Loucy (cell line): ENCODE results near the gene CENPF.
"Not testable (repeated sequence)": the region's sequence is repeated elsewhere in the genome, so short reads cannot be mapped to it uniquely, and the experiment has no call there.

Experiments used
- H2AFZ ChIP-seq: fragments of 200-600 bp; sonication (generic); 2 replicates; pipeline ENCODE4 v1.6.0; 2016; ENCODE audit warnings: antibody characterized with exemption, mild to moderate bottlenecking, low read length, moderate library complexity
- H3F3A ChIP-seq: fragments of 200-600 bp; 2 replicates; pipeline ENCODE4 v1.6.0; 2016; ENCODE audit warnings: antibody characterized with exemption, low read depth, mild to moderate bottlenecking
- H3K27me3 ChIP-seq: fragments of 200-600 bp; sonication (generic); 2 replicates; pipeline ENCODE4 v1.6.1; 2014; ENCODE audit warnings: low read length, mild to moderate bottlenecking; ENCODE audit not compliant: insufficient read depth, poor library complexity, severe bottlenecking
- H3K36me3 ChIP-seq: fragments of 200-600 bp; sonication (generic); 2 replicates; pipeline ENCODE4 v1.6.1; 2016; ENCODE audit warnings: low read length; ENCODE audit not compliant: insufficient read depth
- H3K4me1 ChIP-seq: fragments of 200-600 bp; sonication (generic); 2 replicates; pipeline ENCODE4 v1.5.1; 2014; ENCODE audit warnings: low read length, mild to moderate bottlenecking; ENCODE audit not compliant: insufficient read depth, poor library complexity, severe bottlenecking
- H3K4me2 ChIP-seq: fragments of 200-600 bp; sonication (generic); 2 replicates; pipeline ENCODE4 v1.6.0; 2014; ENCODE audit warnings: antibody characterized with exemption, low read length, low read depth, mild to moderate bottlenecking; ENCODE audit not compliant: poor library complexity, severe bottlenecking
- H3K4me3 ChIP-seq: fragments of 200-600 bp; sonication (generic); 2 replicates; pipeline ENCODE4 v1.5.1; 2014; ENCODE audit warnings: low read length, mild to moderate bottlenecking, mixed read lengths; ENCODE audit not compliant: poor library complexity, severe bottlenecking
- H3K79me2 ChIP-seq: fragments of 200-600 bp; sonication (generic); 2 replicates; pipeline ENCODE4 v1.6.1; 2014; ENCODE audit warnings: low read length; ENCODE audit not compliant: insufficient read depth
- H3K9ac ChIP-seq: fragments of 200-600 bp; sonication (generic); 2 replicates; pipeline ENCODE4 v1.6.0; 2014; ENCODE audit warnings: mild to moderate bottlenecking, low read depth, low read length, moderate library complexity; ENCODE audit not compliant: poor library complexity, severe bottlenecking
- H3K9me2 ChIP-seq: fragments of 200-600 bp; sonication (generic); replicated peaks from 2 replicates; pipeline ENCODE4 v1.6.1; 2016; ENCODE audit warnings: low read depth, low read length, mixed read lengths
- H3K9me3 ChIP-seq: fragments of 200-600 bp; sonication (generic); 2 replicates; pipeline ENCODE4 v1.6.1; 2014; ENCODE audit warnings: mild to moderate bottlenecking, antibody characterized with exemption, low read length, low read depth; ENCODE audit not compliant: insufficient read depth
- H4K20me1 ChIP-seq: fragments of 200-600 bp; sonication (generic); 2 replicates; pipeline ENCODE4 v1.6.0; 2014; ENCODE audit warnings: antibody characterized with exemption, low read length, mild to moderate bottlenecking; ENCODE audit not compliant: insufficient read depth, poor library complexity, severe bottlenecking
- CTCF ChIP-seq: fragments of 200-600 bp; sonication (generic); conservative IDR thresholded peaks from 2 replicates; pipeline ENCODE4 v1.5.1; 2014; ENCODE audit warnings: mild to moderate bottlenecking, antibody characterized with exemption, low read length
- EZH2phosphoT487 ChIP-seq: fragments of 200-600 bp; IDR thresholded peaks from 2 replicates; pipeline ENCODE4 v1.6.1; 2018; ENCODE audit warnings: antibody characterized with exemption, mild to moderate bottlenecking, moderate library complexity, borderline replicate concordance

The CENPF gene

DNA sequence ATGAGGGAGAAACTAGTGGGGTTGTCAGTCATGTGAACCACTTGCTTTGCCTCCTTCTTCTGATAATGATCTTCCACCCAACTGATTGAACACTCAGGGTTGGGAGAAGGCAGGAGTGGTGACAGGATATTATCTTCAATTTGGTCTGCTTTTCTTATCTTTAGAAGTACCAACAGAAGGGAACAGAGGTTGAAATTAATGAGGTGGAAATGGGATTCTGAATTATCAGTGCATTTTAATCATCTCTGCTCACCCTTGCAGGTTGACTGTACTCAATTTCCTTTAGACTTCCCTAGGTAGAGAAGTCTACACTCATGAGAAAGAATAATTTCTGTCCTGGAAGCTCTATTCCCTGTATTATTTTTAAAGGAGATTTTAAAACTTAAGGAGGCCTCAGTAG lies 31.7 kb upstream of the CENPF start:
- TF ChIP-seq CTCF (no peak), EZH2phosphoT487 (no peak)
- no peaks in the 10 kb centered on the region for H3K27me3 ChIP-seq
- no peaks in the 10 kb centered on the region for H3F3A ChIP-seq
- H4K20me1 ChIP-seq: no peaks in the 10 kb centered on the region
- no peaks in the 10 kb centered on the region for H3K9me2 ChIP-seq
- no peak overlapping the region for H3K4me2 ChIP-seq
- H3K4me1 ChIP-seq: no peaks in the 10 kb centered on the region
- no peaks in the 10 kb centered on the region for H3K79me2 ChIP-seq
- H2AFZ ChIP-seq: no peak overlapping the region
- no peaks in the 10 kb centered on the region for H3K36me3 ChIP-seq
- H3K9ac ChIP-seq: no peak overlapping the region
- H3K4me3 ChIP-seq: no peak overlapping the region
- peaks cover 6% of the 10 kb centered on the region for H3K9me3 ChIP-seq

DNA sequence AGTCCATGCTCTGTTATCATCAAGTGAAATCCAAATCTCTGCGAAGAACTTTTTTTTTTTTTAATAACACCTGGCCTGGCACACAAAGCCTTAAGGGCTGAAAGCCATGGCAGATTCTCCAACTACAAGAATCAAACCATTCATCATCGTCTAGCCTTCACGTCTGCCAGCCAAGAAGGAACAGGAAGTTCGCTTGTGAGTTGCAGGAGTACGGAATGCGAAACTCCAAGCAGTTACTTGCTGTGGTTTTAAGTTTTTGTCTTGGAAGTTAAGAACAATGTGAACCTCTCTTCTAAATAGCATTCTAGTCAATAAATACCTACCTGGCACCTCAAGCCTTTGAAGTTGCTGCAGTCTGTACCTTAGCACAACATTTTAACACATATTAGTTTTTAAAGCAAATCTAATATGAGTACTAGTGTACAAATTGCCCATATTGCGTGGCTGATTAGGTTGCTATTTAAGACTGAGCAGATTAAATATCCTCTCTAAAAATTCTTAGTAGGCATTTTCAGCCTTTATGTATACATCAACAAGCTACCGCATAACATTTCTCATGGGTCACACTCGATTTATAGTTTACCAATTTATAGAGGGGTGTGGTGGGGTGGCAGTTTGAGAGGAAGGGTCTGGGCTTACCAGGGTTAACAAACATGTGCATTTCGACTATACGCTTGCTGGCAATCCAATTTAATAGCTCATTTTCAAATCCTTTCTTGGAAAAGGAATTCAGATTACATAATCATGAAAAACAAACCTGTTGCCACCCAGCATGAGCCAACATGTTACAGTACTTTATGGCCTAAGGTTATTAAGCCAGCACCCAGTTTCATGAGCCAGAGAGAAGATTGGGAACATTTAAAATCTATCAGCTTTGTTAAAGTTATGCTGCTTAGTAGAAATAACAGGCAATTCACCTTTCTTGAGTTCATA lies 29.3 kb upstream of the CENPF start:
- H3K4me2 ChIP-seq: no peak overlapping the region

GRCh38 chr1:214574598-214575411 lies 28.2 kb upstream of the CENPF start:
- H3K9ac ChIP-seq: no peak overlapping the region
- no peak overlapping the region for H2AFZ ChIP-seq
- peaks cover 14% of the 10 kb centered on the region for H3K9me3 ChIP-seq
- no peak overlapping the region for H3K4me2 ChIP-seq
- H3K9me2 ChIP-seq: no peaks in the 10 kb centered on the region
- TF ChIP-seq EZH2phosphoT487: no peak
- no peak for TF ChIP-seq CTCF
- no peaks in the 10 kb centered on the region for H3K27me3 ChIP-seq
- H3K4me1 ChIP-seq: no peaks in the 10 kb centered on the region
- H4K20me1 ChIP-seq: no peaks in the 10 kb centered on the region
- H3K36me3 ChIP-seq: no peaks in the 10 kb centered on the region
- no peak overlapping the region for H3K4me3 ChIP-seq
- H3F3A ChIP-seq: no peaks in the 10 kb centered on the region
- H3K79me2 ChIP-seq: no peaks in the 10 kb centered on the region

More for the DNA sequence above, 29.3 kb upstream of the CENPF start:
- Histone ChIP-seq H3K4me3 (no peak overlapping the region), H3K9me2 (no peaks in the 10 kb centered on the region), H3F3A (no peaks in the 10 kb centered on the region), H3K9ac (no peak overlapping the region), H3K36me3 (no peaks in the 10 kb centered on the region), H3K27me3 (no peaks in the 10 kb centered on the region), H4K20me1 (no peaks in the 10 kb centered on the region), H2AFZ (no peak overlapping the region), H3K79me2 (no peaks in the 10 kb centered on the region), H3K4me1 (no peaks in the 10 kb centered on the region), H3K9me3 (peaks cover 14% of the 10 kb centered on the region)
- TF ChIP-seq EZH2phosphoT487 (no peak), CTCF (no peak)

GRCh38 chr1:214576120-214576519 lies 26.9 kb upstream of the CENPF start:
- H3K4me3 ChIP-seq, H3K9me2 ChIP-seq, H3K79me2 ChIP-seq, H3K9ac ChIP-seq, H3K4me2 ChIP-seq, H3F3A ChIP-seq, H2AFZ ChIP-seq, H4K20me1 ChIP-seq, H3K4me1 ChIP-seq, H3K27me3 ChIP-seq, H3K36me3 ChIP-seq: not testable (repeated sequence)
- H3K9me3 ChIP-seq: peaks cover 14% of the 10 kb centered on the region
